Measurements from ENCODE around the gene KCNMA1. TPM values are rescaled to one million over a fixed set of nuclear protein-coding genes. Genes with fewer than 3 reads are reported as not detected.

KCNMA1 gene
- total and polyA plus RNA-seq, 10 of the 15 experiments (the other 5 are each of a cell fraction or from before 2014, with no cell fraction given) = 8.5 to 77.0 (median 21.3) TPM

GRCh38 chr10:77584938-77585337 lies 52.7 kb downstream of the KCNMA1 start:
- 68% methylated on average over 6 of the region's 6 CpGs for WGBS (ENCODE audit: insufficient coverage, insufficient replicate concordance, low lambda C conversion rate, missing lambda C conversion rate)
- DNase-seq (ENCODE audit: low read depth, low spot score) = no peak
- no peaks in the 10 kb centered on the region for H3K4me1 ChIP-seq (ENCODE audit: control insufficient read depth, insufficient read depth, low read length)
- H3K36me3 ChIP-seq (ENCODE audit: control insufficient read depth in 2 of 2, insufficient read depth in 2 of 2, low read length in 1 of 2) = no peaks in the 10 kb centered on the region; a peak in 1 of 4 replicates
- intact Hi-C loops (cut with micrococcal nuclease; ENCODE audit: unreplicated experiment) (no loop called here), in situ Hi-C loops (cut with MboI) (no loop called here)
- SMC1A ChIA-PET (ENCODE audit: uncharacterized antibody, unreplicated experiment) = interaction anchor here (0.6 to 1.2 kb wide), 2 partner anchors 13 to 22 kb away, joined by 3 read pairs; no protein-coding TSS in a partner anchor
- H2AFZ ChIP-seq (ENCODE audit: control insufficient read depth, low read depth, low read length) = no peak overlapping the region
- CTCF ChIA-PET = interaction anchor here (0.6 to 1.8 kb wide), 3 partner anchors 10 to 57 kb away, joined by 3 to 5 read pairs (median 4); no protein-coding TSS in a partner anchor
- H3K27me3 ChIP-seq (replicated peaks in 1 of 2; ENCODE audit: control insufficient read depth in 2 of 2, insufficient read depth in 2 of 2, low read length in 1 of 2) = no peaks in the 10 kb centered on the region
- no peak for FAIRE-seq
- POLR2A ChIA-PET = no interaction called here
- RAD21 ChIA-PET (ENCODE audit: unreplicated experiment) = no interaction called here
- no peak overlapping the region for H3K9ac ChIP-seq (ENCODE audit: control insufficient read depth, insufficient read depth, low read length)
- no peak overlapping the region for H3K27ac ChIP-seq (ENCODE audit: control insufficient read depth, insufficient read depth)
- H4K20me1 ChIP-seq (ENCODE audit: control insufficient read depth, insufficient read depth) = no peaks in the 10 kb centered on the region; the same call in 1 of the 2 replicates
- no peaks in the 10 kb centered on the region for H3K9me3 ChIP-seq (replicated peaks; ENCODE audit: control insufficient read depth, insufficient read depth, low read length)
- no peak overlapping the region for H3K4me2 ChIP-seq (ENCODE audit: control insufficient read depth, insufficient read depth)
- H3K79me2 ChIP-seq (ENCODE audit: control insufficient read depth, insufficient read depth, low read length) = no peaks in the 10 kb centered on the region
- BruUV-seq (replicated peaks) = no TSS peak
- no peak overlapping the region for H3K4me3 ChIP-seq
- ATAC-seq = no peak
- TF ChIP-seq ZNF622 (IDR thresholded peaks at IDR 0.05) (no peak), PML (IDR thresholded peaks at IDR 0.05; ENCODE audit: low read length) (no peak), RELA (IDR thresholded peaks at IDR 0.05; ENCODE audit: borderline replicate concordance, partially characterized antibody) (no peak), CREM (IDR thresholded peaks at IDR 0.05; ENCODE audit: low read depth) (no peak), NR2F1 (conservative IDR thresholded peaks at IDR 0.05) (no peak), WRNIP1 (IDR thresholded peaks at IDR 0.05; ENCODE audit: borderline replicate concordance, low read depth, low read length) (no peak), SUZ12 (IDR thresholded peaks at IDR 0.05; ENCODE audit: unreplicated experiment) (no peak), CUX1 (IDR thresholded peaks at IDR 0.05; ENCODE audit: insufficient replicate concordance, low read depth, low read length) (no peak), SUPT20H (IDR thresholded peaks at IDR 0.05; ENCODE audit: borderline replicate concordance, control insufficient read depth, low read depth, low read length) (no peak), DPF2 (IDR thresholded peaks at IDR 0.05) (no peak), GABPA (IDR thresholded peaks at IDR 0.05; ENCODE audit: low read depth) (no peak)
- TF ChIP-seq, protein P1, sequence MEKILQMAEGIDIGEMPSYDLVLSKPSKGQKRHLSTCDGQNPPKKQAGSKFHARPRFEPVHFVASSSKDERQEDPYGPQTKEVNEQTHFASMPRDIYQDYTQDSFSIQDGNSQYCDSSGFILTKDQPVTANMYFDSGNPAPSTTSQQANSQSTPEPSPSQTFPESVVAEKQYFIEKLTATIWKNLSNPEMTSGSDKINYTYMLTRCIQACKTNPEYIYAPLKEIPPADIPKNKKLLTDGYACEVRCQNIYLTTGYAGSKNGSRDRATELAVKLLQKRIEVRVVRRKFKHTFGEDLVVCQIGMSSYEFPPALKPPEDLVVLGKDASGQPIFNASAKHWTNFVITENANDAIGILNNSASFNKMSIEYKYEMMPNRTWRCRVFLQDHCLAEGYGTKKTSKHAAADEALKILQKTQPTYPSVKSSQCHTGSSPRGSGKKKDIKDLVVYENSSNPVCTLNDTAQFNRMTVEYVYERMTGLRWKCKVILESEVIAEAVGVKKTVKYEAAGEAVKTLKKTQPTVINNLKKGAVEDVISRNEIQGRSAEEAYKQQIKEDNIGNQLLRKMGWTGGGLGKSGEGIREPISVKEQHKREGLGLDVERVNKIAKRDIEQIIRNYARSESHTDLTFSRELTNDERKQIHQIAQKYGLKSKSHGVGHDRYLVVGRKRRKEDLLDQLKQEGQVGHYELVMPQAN (conservative IDR thresholded peaks at IDR 0.05) = no peak
- TF ChIP-seq, protein P2, sequence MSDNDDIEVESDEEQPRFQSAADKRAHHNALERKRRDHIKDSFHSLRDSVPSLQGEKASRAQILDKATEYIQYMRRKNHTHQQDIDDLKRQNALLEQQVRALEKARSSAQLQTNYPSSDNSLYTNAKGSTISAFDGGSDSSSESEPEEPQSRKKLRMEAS (IDR thresholded peaks at IDR 0.05; ENCODE audit: low read depth, low read length) = no peak
- TF ChIP-seq, protein P3, sequence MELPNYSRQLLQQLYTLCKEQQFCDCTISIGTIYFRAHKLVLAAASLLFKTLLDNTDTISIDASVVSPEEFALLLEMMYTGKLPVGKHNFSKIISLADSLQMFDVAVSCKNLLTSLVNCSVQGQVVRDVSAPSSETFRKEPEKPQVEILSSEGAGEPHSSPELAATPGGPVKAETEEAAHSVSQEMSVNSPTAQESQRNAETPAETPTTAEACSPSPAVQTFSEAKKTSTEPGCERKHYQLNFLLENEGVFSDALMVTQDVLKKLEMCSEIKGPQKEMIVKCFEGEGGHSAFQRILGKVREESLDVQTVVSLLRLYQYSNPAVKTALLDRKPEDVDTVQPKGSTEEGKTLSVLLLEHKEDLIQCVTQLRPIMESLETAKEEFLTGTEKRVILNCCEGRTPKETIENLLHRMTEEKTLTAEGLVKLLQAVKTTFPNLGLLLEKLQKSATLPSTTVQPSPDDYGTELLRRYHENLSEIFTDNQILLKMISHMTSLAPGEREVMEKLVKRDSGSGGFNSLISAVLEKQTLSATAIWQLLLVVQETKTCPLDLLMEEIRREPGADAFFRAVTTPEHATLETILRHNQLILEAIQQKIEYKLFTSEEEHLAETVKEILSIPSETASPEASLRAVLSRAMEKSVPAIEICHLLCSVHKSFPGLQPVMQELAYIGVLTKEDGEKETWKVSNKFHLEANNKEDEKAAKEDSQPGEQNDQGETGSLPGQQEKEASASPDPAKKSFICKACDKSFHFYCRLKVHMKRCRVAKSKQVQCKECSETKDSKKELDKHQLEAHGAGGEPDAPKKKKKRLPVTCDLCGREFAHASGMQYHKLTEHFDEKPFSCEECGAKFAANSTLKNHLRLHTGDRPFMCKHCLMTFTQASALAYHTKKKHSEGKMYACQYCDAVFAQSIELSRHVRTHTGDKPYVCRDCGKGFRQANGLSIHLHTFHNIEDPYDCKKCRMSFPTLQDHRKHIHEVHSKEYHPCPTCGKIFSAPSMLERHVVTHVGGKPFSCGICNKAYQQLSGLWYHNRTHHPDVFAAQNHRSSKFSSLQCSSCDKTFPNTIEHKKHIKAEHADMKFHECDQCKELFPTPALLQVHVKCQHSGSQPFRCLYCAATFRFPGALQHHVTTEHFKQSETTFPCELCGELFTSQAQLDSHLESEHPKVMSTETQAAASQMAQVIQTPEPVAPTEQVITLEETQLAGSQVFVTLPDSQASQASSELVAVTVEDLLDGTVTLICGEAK (IDR thresholded peaks at IDR 0.05; ENCODE audit: borderline replicate concordance) = no peak
